Left lobe of liver (tissue), 1 donor: Measurements from ENCODE around the gene PYM1. TPM values are rescaled to one million over a fixed set of nuclear protein-coding genes. Genes with fewer than 3 reads are reported as not detected.

Experiments used
- total RNA-seq: library from RNA; stranded (reverse); gene quantifications from one replicate; pipeline ENCODE4 v1.2.1, GENCODE V29; 2021
- donor health status: DM: no; HTN: yes; CAD: no.

Gene PYM1
- total RNA-seq, 1 donor from 2014 or later, result 16.5 TPM

Other genes with a start within 250 kb of the PYM1 start
- gene ITGA7, start 220.0 kb downstream of the PYM1 start, total RNA-seq, result 16.9 TPM
- gene BLOC1S1, start 211.8 kb downstream of the PYM1 start, total RNA-seq, result 97.2 TPM
- gene RDH5, start 207.5 kb downstream of the PYM1 start, total RNA-seq, result 60.0 TPM
- gene CD63, start 198.9 kb downstream of the PYM1 start, total RNA-seq, result 203 TPM
- 1.1 TPM for gene GDF11, start 184.8 kb downstream of the PYM1 start, total RNA-seq
- gene SARNP, start 110.2 kb downstream of the PYM1 start, total RNA-seq, result 11.9 TPM
- 28.4 TPM for gene ORMDL2, start 109.9 kb downstream of the PYM1 start, total RNA-seq
- gene DNAJC14, start 98.3 kb downstream of the PYM1 start, total RNA-seq, result 14.2 TPM
- 2.2 TPM for gene MMP19, start 85.0 kb downstream of the PYM1 start, total RNA-seq
- gene DGKA, start 3.3 kb upstream of the PYM1 start, total RNA-seq, result 4.9 TPM
- 5.4 TPM for gene PMEL, start 38.1 kb upstream of the PYM1 start, total RNA-seq
- gene CDK2, start 38.9 kb upstream of the PYM1 start, total RNA-seq, result 11.0 TPM
- gene RAB5B, start 46.2 kb upstream of the PYM1 start, total RNA-seq, result 46.5 TPM
- gene SUOX, start 69.4 kb upstream of the PYM1 start, total RNA-seq, result 56.1 TPM
- 2.3 TPM for gene IKZF4, start 93.1 kb upstream of the PYM1 start, total RNA-seq
- gene RPS26, start 114.0 kb upstream of the PYM1 start, total RNA-seq, result 31.2 TPM
- 93.2 TPM for gene ERBB3, start 152.3 kb upstream of the PYM1 start, total RNA-seq
- 32.3 TPM for gene PA2G4, start 176.7 kb upstream of the PYM1 start, total RNA-seq
- gene RPL41, start 188.7 kb upstream of the PYM1 start, total RNA-seq, result 1,359 TPM
- gene ZC3H10, start 190.4 kb upstream of the PYM1 start, total RNA-seq, result 4.6 TPM
- gene ESYT1, start 200.4 kb upstream of the PYM1 start, total RNA-seq, result 62.2 TPM
- gene MYL6B, start 224.7 kb upstream of the PYM1 start, total RNA-seq, result 6.5 TPM
- 376 TPM for gene MYL6, start 230.5 kb upstream of the PYM1 start, total RNA-seq